Central memory CD8-positive, alpha-beta T cell (primary cell): Measurements from ENCODE around the gene MLIP.
"Not testable (repeated sequence)": the region's sequence is repeated elsewhere in the genome, so short reads cannot be mapped to it uniquely, and the experiment has no call there.

ENCODE experiments used
- ATAC-seq: fragments of 150-1000 bp; cut with Tn5 transposase; replicated peaks from 2 replicates; pipeline ENCODE4 v1.10.0; 2022; ENCODE audit warnings: mild to moderate bottlenecking, moderate FRiP score, moderate number of reproducible peaks; ENCODE audit not compliant: poor library complexity, severe bottlenecking; ENCODE audit errors: extremely low read depth
- DNase-seq, 2 donors: peaks; one replicate each; pipeline ENCODE4 v3.0.0; 2021; ENCODE audit warnings: low spot score in 2 of 2
- H3K27ac Mint-ChIP-seq: one replicate; pipeline ENCODE4 v1.8.0; 2022; ENCODE audit warnings: low read depth, mild to moderate bottlenecking, moderate library complexity, mixed read lengths
- H3K27me3 Mint-ChIP-seq: one replicate; pipeline ENCODE4 v1.8.0; 2022; ENCODE audit warnings: mixed read lengths
- H3K36me3 Mint-ChIP-seq: one replicate; pipeline ENCODE4 v1.8.0; 2022; ENCODE audit warnings: mild to moderate bottlenecking, moderate library complexity, mixed read lengths; ENCODE audit not compliant: insufficient read depth
- H3K4me1 Mint-ChIP-seq: one replicate; pipeline ENCODE4 v1.8.0; 2022; ENCODE audit warnings: mixed read lengths
- H3K4me3 Mint-ChIP-seq: one replicate; pipeline ENCODE4 v1.8.0; 2022; ENCODE audit warnings: mild to moderate bottlenecking, moderate library complexity, mixed read lengths
- H3K9me3 Mint-ChIP-seq: one replicate; pipeline ENCODE4 v1.8.0; 2022; ENCODE audit warnings: mixed read lengths

Gene MLIP

DNA sequence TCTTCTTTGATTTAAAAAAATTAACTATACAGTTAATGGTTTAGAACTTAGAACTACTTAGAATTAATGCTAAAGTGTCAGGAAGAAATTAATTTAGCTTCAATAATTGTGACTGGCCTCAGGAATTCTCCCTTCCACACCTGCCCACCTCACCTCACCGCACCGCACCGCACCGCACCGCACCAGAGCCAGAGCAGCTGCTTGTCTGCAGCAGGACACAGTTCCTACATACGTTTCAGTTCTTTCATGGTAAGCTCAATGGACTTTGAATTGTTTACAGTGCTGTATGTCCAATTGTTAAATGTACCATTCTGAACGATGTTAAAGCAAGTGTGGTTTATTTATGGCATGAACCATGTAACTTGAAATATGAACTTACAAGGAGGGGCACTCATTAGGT lies 98.7 kb downstream of the MLIP start:
- not testable (repeated sequence) for H3K27ac Mint-ChIP-seq, H3K4me1 Mint-ChIP-seq, DNase-seq, H3K27me3 Mint-ChIP-seq, H3K36me3 Mint-ChIP-seq, ATAC-seq, H3K4me3 Mint-ChIP-seq, H3K9me3 Mint-ChIP-seq

GRCh38 chr6:54214286-54214685 lies 103.0 kb downstream of the MLIP start:
- ATAC-seq (no peak), DNase-seq (no peak)
- H3K4me3 Mint-ChIP-seq, result no peak overlapping the region
- no peaks in the 10 kb centered on the region for H3K36me3 Mint-ChIP-seq
- peaks cover 21% of the 10 kb centered on the region for H3K9me3 Mint-ChIP-seq
- no peak overlapping the region for H3K27ac Mint-ChIP-seq
- H3K4me1 Mint-ChIP-seq, result no peaks in the 10 kb centered on the region
- H3K27me3 Mint-ChIP-seq, result no peaks in the 10 kb centered on the region

GRCh38 chr6:54216336-54216735 lies 105.1 kb downstream of the MLIP start:
- H3K4me1 Mint-ChIP-seq, result no peaks in the 10 kb centered on the region
- H3K9me3 Mint-ChIP-seq, result peaks cover 21% of the 10 kb centered on the region
- H3K27me3 Mint-ChIP-seq, result no peaks in the 10 kb centered on the region
- H3K4me3 Mint-ChIP-seq, result no peak overlapping the region
- DNase-seq, result no peak
- no peak overlapping the region for H3K27ac Mint-ChIP-seq
- H3K36me3 Mint-ChIP-seq, result no peaks in the 10 kb centered on the region
- no peak for ATAC-seq

GRCh38 chr6:54217018-54217417 lies 105.8 kb downstream of the MLIP start:
- ATAC-seq, result no peak
- no peaks in the 10 kb centered on the region for H3K27me3 Mint-ChIP-seq
- H3K4me1 Mint-ChIP-seq, result no peaks in the 10 kb centered on the region
- no peak for DNase-seq
- H3K27ac Mint-ChIP-seq, result no peak overlapping the region
- peaks cover 21% of the 10 kb centered on the region for H3K9me3 Mint-ChIP-seq
- no peak overlapping the region for H3K4me3 Mint-ChIP-seq
- H3K36me3 Mint-ChIP-seq, result no peaks in the 10 kb centered on the region

DNA sequence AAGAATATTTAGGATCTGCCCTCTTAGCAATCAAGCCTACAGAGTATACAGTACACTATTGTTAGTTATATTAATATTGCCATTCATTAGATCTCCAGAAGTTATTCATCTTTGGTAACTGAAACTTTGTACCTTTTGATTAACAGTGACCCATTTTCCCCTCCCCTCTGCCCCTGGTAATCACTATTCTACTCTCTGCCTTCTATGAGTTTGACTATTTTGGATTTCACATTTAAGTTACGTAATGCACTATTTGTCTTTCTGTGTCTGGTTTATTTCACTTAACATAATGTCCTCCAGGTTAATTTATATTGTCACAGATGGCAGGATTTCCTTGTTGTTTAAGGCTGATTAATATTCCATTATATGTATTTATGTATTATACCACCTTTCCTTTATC lies 111.0 kb downstream of the MLIP start:
- DNase-seq (no peak), ATAC-seq (no peak)
- Mint-ChIP-seq H3K36me3 (no peaks in the 10 kb centered on the region), H3K27ac (no peak overlapping the region), H3K9me3 (peaks cover 14% of the 10 kb centered on the region), H3K27me3 (no peaks in the 10 kb centered on the region), H3K4me1 (no peaks in the 10 kb centered on the region), H3K4me3 (no peak overlapping the region)

DNA sequence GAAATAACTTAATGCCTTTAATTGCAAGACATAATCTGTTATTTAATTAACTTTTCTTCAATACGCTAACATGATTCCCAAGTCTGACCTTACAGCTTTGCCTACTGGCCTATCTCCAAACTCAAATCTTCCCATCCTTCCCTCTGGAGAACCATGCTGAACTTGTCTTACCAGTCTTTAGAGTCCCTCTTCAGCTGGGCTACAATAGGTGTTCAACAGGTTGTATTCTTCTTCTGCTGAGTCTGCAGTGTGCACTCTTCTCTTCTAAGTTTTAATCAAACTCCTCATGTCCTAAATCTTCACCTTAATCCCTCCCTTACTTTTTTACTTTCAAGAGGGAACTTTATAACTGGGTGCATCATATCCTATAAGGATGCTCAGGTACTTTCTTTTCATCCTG lies 121.5 kb downstream of the MLIP start:
- H3K9me3 Mint-ChIP-seq, result peaks cover 12% of the 10 kb centered on the region
- H3K4me1 Mint-ChIP-seq, result no peaks in the 10 kb centered on the region
- DNase-seq (no peak), ATAC-seq (no peak)
- H3K36me3 Mint-ChIP-seq, result no peaks in the 10 kb centered on the region
- no peak overlapping the region for H3K27ac Mint-ChIP-seq
- no peak overlapping the region for H3K4me3 Mint-ChIP-seq
- no peaks in the 10 kb centered on the region for H3K27me3 Mint-ChIP-seq

DNA sequence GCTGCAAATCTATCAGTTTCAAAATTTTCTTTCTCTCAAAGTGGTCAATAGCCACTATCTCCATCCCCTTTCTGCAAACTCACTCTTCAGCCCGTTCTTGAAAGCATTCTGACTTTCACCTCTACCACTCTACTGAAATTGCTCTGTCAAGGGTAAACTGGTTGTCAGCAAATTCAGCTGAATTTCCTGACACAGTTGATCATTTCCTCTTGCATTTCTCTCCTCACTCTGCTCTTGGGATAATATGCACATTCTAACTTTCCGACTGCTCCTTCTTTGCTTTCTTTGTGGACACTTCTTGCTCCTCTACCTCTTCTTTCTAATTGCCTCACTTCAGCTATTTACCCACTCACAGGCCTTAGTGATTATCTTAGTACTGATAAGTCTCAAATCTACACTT lies 123.3 kb downstream of the MLIP start:
- Mint-ChIP-seq H3K27ac (no peak overlapping the region), H3K9me3 (peaks cover 12% of the 10 kb centered on the region), H3K4me1 (no peaks in the 10 kb centered on the region), H3K36me3 (no peaks in the 10 kb centered on the region), H3K4me3 (no peak overlapping the region), H3K27me3 (no peaks in the 10 kb centered on the region)
- ATAC-seq (no peak), DNase-seq (no peak)

- ATAC-seq, result no peak
- Mint-ChIP-seq H3K4me1 (no peaks in the 10 kb centered on the region), H3K9me3 (peaks cover 5% of the 10 kb centered on the region), H3K27me3 (no peaks in the 10 kb centered on the region), H3K36me3 (no peaks in the 10 kb centered on the region), H3K4me3 (no peak overlapping the region), H3K27ac (no peak overlapping the region)
- DNase-seq, result no peak
Observed at GRCh38 chr6:54236984-54237383, 125.7 kb downstream of the MLIP start.

- Mint-ChIP-seq H3K36me3 (no peaks in the 10 kb centered on the region), H3K4me1 (no peaks in the 10 kb centered on the region), H3K27ac (no peak overlapping the region), H3K9me3 (no peaks in the 10 kb centered on the region), H3K27me3 (no peaks in the 10 kb centered on the region), H3K4me3 (no peak overlapping the region)
- no peak for DNase-seq
- no peak for ATAC-seq
Observed at GRCh38 chr6:54238396-54238795, 127.2 kb downstream of the MLIP start.

- DNase-seq (no peak), ATAC-seq (no peak)
- Mint-ChIP-seq H3K9me3 (peaks cover 5% of the 10 kb centered on the region), H3K27ac (no peak overlapping the region), H3K4me3 (no peak overlapping the region), H3K27me3 (no peaks in the 10 kb centered on the region), H3K4me1 (no peaks in the 10 kb centered on the region), H3K36me3 (no peaks in the 10 kb centered on the region)
Observed at GRCh38 chr6:54243699-54244098, 132.5 kb downstream of the MLIP start.

DNA sequence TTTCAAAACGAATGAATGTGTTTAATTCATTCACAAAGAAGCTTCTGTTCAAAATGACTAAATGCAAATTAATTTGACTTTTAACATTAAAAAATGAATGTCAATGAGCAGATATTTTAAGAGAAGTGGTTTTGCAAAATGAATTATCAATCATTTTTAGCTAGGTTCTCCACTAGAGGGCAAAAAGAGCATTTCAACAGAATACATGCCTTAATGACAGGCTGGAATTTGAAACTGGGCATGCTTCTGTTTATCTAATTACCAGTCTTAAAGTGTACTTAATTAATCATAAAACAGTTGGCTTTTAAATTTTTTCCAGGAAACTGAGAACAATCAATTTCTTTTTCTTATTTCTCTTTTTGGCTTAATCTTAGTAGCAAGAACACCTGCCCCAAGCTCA lies 133.2 kb downstream of the MLIP start:
- H3K27me3 Mint-ChIP-seq, result no peaks in the 10 kb centered on the region
- ATAC-seq (no peak), DNase-seq (no peak)
- no peak overlapping the region for H3K27ac Mint-ChIP-seq
- no peaks in the 10 kb centered on the region for H3K36me3 Mint-ChIP-seq
- no peak overlapping the region for H3K4me3 Mint-ChIP-seq
- H3K4me1 Mint-ChIP-seq, result no peaks in the 10 kb centered on the region
- H3K9me3 Mint-ChIP-seq, result peaks cover 5% of the 10 kb centered on the region

GRCh38 chr6:54245265-54245664 lies 134.0 kb downstream of the MLIP start:
- Mint-ChIP-seq H3K27me3 (no peaks in the 10 kb centered on the region), H3K36me3 (no peaks in the 10 kb centered on the region), H3K9me3 (peaks cover 5% of the 10 kb centered on the region), H3K4me3 (no peak overlapping the region), H3K4me1 (no peaks in the 10 kb centered on the region), H3K27ac (no peak overlapping the region)
- DNase-seq (no peak), ATAC-seq (no peak)

DNA sequence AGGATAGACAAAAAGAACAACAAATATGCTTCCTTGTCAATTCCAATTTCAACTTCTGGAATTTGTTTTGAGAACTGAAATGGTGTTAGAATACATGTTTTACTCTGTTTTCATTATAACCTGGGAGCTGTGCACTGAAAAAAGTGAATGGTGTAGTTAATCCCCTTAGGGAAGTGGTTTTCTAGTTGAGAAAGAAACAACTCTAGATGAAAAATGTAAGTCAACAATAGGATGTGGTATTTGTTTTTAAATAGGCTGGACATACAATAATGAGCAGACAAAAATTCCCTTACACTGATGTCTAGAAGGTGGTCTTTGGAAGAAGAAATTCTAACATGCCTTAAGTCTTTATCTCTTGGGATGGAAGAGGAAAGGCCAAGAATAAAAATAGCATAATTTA lies 137.1 kb downstream of the MLIP start:
- H3K9me3 Mint-ChIP-seq, result peaks cover 5% of the 10 kb centered on the region
- ATAC-seq, result no peak
- no peak overlapping the region for H3K4me3 Mint-ChIP-seq

DNA sequence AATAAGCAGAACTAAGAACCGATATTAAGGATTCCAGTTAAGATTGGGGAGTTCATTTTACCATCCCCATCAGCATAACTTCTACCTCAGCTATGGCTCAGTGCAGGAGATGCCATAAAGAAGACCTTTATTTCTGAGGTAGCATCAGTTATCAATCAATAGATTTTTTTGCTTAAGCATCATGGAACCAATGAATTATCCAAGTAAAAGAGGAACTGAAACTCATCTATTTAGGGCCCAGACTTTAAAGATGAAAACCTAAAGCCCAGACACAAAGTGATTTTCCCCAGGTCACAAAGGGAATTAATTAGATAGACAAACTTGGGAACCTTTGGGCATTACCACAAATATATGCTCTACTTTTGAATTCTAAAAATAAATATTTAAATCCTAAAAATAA lies 137.8 kb downstream of the MLIP start:
- DNase-seq (no peak), ATAC-seq (no peak)
- Mint-ChIP-seq H3K9me3 (peaks cover 5% of the 10 kb centered on the region), H3K27me3 (no peaks in the 10 kb centered on the region), H3K4me1 (no peaks in the 10 kb centered on the region), H3K27ac (no peak overlapping the region), H3K4me3 (no peak overlapping the region), H3K36me3 (no peaks in the 10 kb centered on the region)

More for the DNA sequence above, 137.1 kb downstream of the MLIP start:
- no peak overlapping the region for H3K27ac Mint-ChIP-seq
- DNase-seq, result no peak
- H3K27me3 Mint-ChIP-seq, result no peaks in the 10 kb centered on the region
- no peaks in the 10 kb centered on the region for H3K4me1 Mint-ChIP-seq
- no peaks in the 10 kb centered on the region for H3K36me3 Mint-ChIP-seq
